ENCODE results near the gene INTS13.

Gene INTS13

DNA sequence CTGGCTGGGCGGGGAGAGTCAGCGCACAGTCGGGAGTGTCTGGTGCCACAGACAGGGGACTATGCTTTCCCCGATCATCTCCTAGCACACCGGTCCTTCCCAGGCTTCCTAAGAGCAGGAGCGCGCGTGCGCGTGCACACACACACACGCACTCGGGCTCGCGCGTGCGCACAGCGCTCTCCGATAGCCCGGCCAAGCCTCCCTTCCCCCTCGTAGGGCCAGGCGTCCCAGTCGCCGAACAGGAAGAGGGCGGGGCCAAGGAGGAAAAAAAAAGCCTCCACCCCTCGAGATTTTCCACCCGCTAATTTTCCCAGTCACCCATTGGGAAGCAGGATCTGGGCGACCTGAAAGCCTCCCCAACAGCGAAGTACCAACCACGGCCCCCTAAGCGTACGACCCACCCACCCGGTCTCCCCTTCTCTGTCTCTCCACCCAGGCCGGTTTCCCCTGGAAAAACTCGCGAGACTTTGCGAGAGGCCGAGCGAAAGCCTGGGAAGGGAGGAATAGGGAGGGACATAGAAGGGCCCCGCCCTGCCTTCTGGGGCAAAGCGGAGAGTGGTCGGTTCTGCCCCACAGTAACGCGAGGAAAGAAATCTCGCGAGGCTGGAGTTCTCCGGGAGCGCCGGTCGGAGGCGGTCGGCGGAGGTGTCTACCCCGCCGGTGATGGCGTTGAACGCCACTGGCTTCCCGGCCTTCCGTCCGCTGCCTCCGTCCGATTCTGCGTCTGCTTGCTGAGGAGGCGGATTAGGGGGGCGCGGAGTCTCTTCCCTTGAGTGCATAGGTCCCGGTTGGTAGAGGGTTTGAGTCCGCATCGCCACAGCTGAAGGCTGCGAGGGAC is at the start of gene INTS13, which contains the start of gene FGFR1OP2:
Gene INTS13 (minus strand): TSS at position 119 of the 838 bp plus-strand sequence. CDS start 1,178 bp downstream, outside the sequence.
Gene FGFR1OP2 (plus strand): TSS at position 608 of the 838 bp plus-strand sequence. CDS start 15,689 bp downstream, outside the sequence.
- TF ChIP-seq, protein P1, sequence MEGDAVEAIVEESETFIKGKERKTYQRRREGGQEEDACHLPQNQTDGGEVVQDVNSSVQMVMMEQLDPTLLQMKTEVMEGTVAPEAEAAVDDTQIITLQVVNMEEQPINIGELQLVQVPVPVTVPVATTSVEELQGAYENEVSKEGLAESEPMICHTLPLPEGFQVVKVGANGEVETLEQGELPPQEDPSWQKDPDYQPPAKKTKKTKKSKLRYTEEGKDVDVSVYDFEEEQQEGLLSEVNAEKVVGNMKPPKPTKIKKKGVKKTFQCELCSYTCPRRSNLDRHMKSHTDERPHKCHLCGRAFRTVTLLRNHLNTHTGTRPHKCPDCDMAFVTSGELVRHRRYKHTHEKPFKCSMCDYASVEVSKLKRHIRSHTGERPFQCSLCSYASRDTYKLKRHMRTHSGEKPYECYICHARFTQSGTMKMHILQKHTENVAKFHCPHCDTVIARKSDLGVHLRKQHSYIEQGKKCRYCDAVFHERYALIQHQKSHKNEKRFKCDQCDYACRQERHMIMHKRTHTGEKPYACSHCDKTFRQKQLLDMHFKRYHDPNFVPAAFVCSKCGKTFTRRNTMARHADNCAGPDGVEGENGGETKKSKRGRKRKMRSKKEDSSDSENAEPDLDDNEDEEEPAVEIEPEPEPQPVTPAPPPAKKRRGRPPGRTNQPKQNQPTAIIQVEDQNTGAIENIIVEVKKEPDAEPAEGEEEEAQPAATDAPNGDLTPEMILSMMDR (conservative IDR thresholded peaks at IDR 0.05; ENCODE audit: low read depth, low read length): no peak
- H3K4me3 ChIP-seq (ENCODE audit: low read depth, low read length): peak within 1 kb of the TSS; percentile 80
- DNase-seq (ENCODE audit: low read depth): peak; percentile 99

DNA sequence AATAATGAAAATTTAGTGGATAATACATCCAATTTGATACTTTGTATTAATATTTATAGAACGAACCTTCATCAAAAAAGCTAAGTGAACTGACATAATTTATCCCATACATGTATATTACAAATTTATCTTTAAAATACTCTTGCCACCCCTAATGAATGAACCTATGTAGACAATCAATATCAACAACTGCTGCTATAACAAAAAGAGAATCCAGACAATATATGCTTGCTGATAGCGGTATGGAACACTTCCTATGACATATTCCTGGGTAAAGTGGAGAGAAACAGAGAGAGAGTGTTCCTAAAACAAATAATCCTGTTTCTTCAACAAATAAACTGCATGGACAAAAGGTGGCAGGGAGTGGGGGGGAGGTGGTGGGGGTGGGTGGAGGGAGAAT is 45.1 kb upstream of the INTS13 start:
- TF ChIP-seq, protein P1 (conservative IDR thresholded peaks at IDR 0.05; ENCODE audit: low read depth, low read length): no peak
- DNase-seq (ENCODE audit: low read depth): no peak
- H3K4me3 ChIP-seq (ENCODE audit: low read depth, low read length): no peak overlapping the region

DNA sequence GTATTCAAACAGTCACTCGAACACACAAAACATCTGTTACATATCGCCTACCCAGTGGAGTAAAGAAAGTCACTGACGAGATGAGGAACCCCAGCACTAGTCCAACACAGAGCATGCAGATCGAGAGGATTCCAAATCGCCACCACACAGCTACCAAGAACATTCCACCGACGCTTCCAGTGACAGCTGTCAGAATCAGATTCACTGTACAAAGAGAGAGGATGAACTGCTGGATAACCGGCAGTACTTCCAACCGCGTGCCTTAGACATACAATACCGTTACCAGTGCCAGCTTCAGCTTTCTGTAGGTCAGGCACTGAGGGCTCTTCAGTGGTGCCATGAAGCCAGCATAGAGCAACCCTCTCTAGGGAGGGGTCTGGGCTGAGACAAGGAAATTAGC is 42.0 kb upstream of the INTS13 start:
- TF ChIP-seq, protein P1 (conservative IDR thresholded peaks at IDR 0.05; ENCODE audit: low read depth, low read length): no peak
- H3K4me3 ChIP-seq (ENCODE audit: low read depth, low read length): no peak overlapping the region
- DNase-seq (ENCODE audit: low read depth): no peak

GRCh38 chr12:26978801-26979200 is 41.0 kb upstream of the INTS13 start:
- no peak overlapping the region for H3K4me3 ChIP-seq (ENCODE audit: low read depth, low read length)
- DNase-seq (ENCODE audit: low read depth): no peak
- TF ChIP-seq, protein P1 (conservative IDR thresholded peaks at IDR 0.05; ENCODE audit: low read depth, low read length): no peak

DNA sequence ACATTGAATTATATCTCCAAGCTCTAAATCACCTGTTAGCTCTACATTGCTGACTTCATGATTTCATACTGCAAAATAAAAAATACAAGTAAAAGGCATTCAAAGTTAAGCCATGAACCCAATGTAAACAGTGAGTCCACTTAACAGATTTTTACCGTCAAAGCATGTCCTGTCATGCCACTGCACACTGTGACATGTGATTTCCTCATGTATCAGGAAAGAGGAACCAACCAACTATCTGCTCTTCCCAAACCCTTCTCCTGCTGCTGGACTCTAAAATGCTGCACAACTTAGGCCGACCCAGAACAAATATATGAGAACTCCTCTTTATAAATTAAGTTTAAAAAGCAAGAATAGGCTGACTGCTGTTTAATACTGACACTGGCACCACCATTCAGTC is 38.9 kb upstream of the INTS13 start:
- no peak overlapping the region for H3K4me3 ChIP-seq (ENCODE audit: low read depth, low read length)
- TF ChIP-seq, protein P1 (conservative IDR thresholded peaks at IDR 0.05; ENCODE audit: low read depth, low read length): no peak
- DNase-seq (ENCODE audit: low read depth): no peak

DNA sequence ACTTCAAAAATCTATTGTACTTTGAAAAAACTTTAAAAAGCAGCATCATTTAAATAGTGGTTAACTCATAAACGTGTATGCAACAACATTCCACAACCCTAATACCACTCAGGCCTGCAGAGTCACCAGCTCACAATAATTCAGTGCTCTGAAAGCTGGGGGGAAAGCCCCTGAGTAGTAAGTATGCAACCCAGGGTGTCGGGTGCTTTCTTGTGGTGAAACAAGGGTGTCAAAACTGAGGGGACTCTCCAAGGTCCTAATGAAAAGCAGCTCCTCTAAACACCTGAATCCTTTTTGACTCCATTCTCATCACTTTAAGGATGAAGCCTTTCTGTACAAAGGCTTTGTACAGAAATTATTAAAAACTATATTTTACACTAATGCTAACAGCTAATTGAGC is 34.2 kb upstream of the INTS13 start:
- no peak for DNase-seq (ENCODE audit: low read depth)
- H3K4me3 ChIP-seq (ENCODE audit: low read depth, low read length): no peak overlapping the region

More for the DNA sequence above, 34.2 kb upstream of the INTS13 start:
- TF ChIP-seq, protein P1 (conservative IDR thresholded peaks at IDR 0.05; ENCODE audit: low read depth, low read length): no peak

All from choroid plexus epithelial cell (primary cell).